HepG2 (cell line): Measurements from ENCODE around the gene HSPB7. TPM values are rescaled to one million over a fixed set of nuclear protein-coding genes. Genes with fewer than 3 reads are reported as not detected.

Source experiments
- ATAC-seq: fragments of 200-7000 bp; cut with Tn5 transposase; 3 replicates; pipeline ENCODE4 v1.9.1; 2020; ENCODE audit warnings: mild to moderate bottlenecking, moderate library complexity
- BruUV-seq: library from RNA; stranded (reverse); fragments of 400-500 nt; replicated peaks from 2 replicates; lab custom pipeline; 2021; lab: Mats Ljungman, UMichigan
- CTCF ChIA-PET: fragments of 300-600 bp; formaldehyde crosslinking; extraction: SDS; loops from one replicate; lab custom pipeline; 2021; ENCODE audit warnings: low total read pairs, inconsistent platforms, low intra/inter-chr PET ratio; lab: Yijun Ruan, JAX
- POLR2A ChIA-PET: fragments of 350-600 bp; sonication (Branson Sonifier 250); formaldehyde crosslinking; loops from one replicate; lab custom pipeline; 2020; ENCODE audit warnings: antibody characterized with exemption, inconsistent platforms; lab: Yijun Ruan, JAX
- DNase-seq: peaks from one replicate; pipeline ENCODE4 v3.0.0-alpha.2; 2015; ENCODE audit warnings: low spot score
- FAIRE-seq: peaks from 3 replicates; lab custom pipeline; 2011; peaks lifted over from hg19 to GRCh38; lab: Jason Lieb, UNC
- H2AFZ ChIP-seq: one replicate; pipeline ENCODE4 v1.6.1; 2011; ENCODE audit warnings: low read length, inconsistent platforms
- H3K27ac ChIP-seq: fragments of 300-600 bp; 3 replicates; pipeline ENCODE4 v1.8.0; 2011; ENCODE audit warnings: mixed run types, mild to moderate bottlenecking, mixed read lengths, low read length, inconsistent platforms; ENCODE audit not compliant: insufficient read depth; ENCODE audit errors: extremely low read length
- H3K27me3 ChIP-seq, 2 experiments: fragments of 200-600 bp in 1 of 2; 2 replicates in 1 of 2; 3 replicates in 1 of 2; pipeline versions ENCODE4 v1.6.0 to v1.8.0; 2011; ENCODE audit warnings: low read length in 2 of 2, mild to moderate bottlenecking in 2 of 2, moderate library complexity in 2 of 2, inconsistent platforms in 1 of 2; ENCODE audit not compliant: insufficient read depth in 2 of 2, control insufficient read depth in 1 of 2
- H3K36me3 ChIP-seq, 2 experiments: fragments of 200-600 bp in 1 of 2; replicated peaks in 1 of 2; 2 replicates in 1 of 2; 3 replicates in 1 of 2; pipeline versions ENCODE4 v1.5.1 to v1.8.0; 2011; ENCODE audit warnings: low read length in 2 of 2, inconsistent platforms in 1 of 2; ENCODE audit not compliant: insufficient read depth in 2 of 2, control insufficient read depth in 1 of 2
- H3K4me1 ChIP-seq: 2 replicates; pipeline ENCODE4 v1.5.1; 2012; ENCODE audit warnings: low read length, inconsistent platforms; ENCODE audit not compliant: insufficient read depth
- H3K4me2 ChIP-seq: 2 replicates; pipeline ENCODE4 v1.6.0; 2011; ENCODE audit warnings: low read depth, low read length, inconsistent platforms
- H3K4me3 ChIP-seq, 3 experiments: fragments of 200-600 bp in 1 of 3; sonication (generic), shearing (Covaris generic) in 1 of 3; replicated peaks in 1 of 3; 2 replicates each; pipeline ENCODE4 v1.5.1; 2011 to 2016; ENCODE audit warnings: low read length in 3 of 3, inconsistent platforms in 2 of 3, low read depth in 2 of 3, mild to moderate bottlenecking in 2 of 3, control low read depth in 1 of 3, mixed read lengths in 1 of 3; ENCODE audit not compliant: insufficient read depth in 1 of 3
- H3K79me2 ChIP-seq: one replicate; pipeline ENCODE4 v1.6.1; 2011; ENCODE audit warnings: low read length, inconsistent platforms; ENCODE audit not compliant: insufficient read depth
- H3K9ac ChIP-seq: 2 replicates; pipeline ENCODE4 v1.6.0; 2011; ENCODE audit warnings: mild to moderate bottlenecking, low read depth, low read length, inconsistent platforms; ENCODE audit not compliant: insufficient read depth
- H3K9me3 ChIP-seq: 2 replicates; pipeline ENCODE4 v1.5.1; 2012; ENCODE audit warnings: mild to moderate bottlenecking, low read length
- H4K20me1 ChIP-seq: 2 replicates; pipeline ENCODE4 v1.6.0; 2011; ENCODE audit warnings: inconsistent platforms, mild to moderate bottlenecking, low read length, moderate library complexity; ENCODE audit not compliant: insufficient read depth
- ARNTL ChIP-seq: sonication (generic); formaldehyde crosslinking; IDR thresholded peaks from 2 replicates; pipeline ENCODE4 v1.4.0; 2020; ENCODE audit warnings: mild to moderate bottlenecking, missing genetic modification reagents
- BORCS8-MEF2B ChIP-seq: sonication (generic); formaldehyde crosslinking; IDR thresholded peaks from 2 replicates; pipeline ENCODE4 v1.8.0; 2022; ENCODE audit warnings: mild to moderate bottlenecking, missing genetic modification reagents
- JARID2 ChIP-seq: sonication (generic); formaldehyde crosslinking; IDR thresholded peaks from 2 replicates; pipeline ENCODE4 v1.8.1; 2023; ENCODE audit warnings: missing genetic modification reagents, inconsistent platforms; ENCODE audit not compliant: insufficient replicate concordance
- JUND ChIP-seq: sonication (generic); formaldehyde crosslinking; IDR thresholded peaks from 2 replicates; pipeline ENCODE4 v1.8.0; 2022; ENCODE audit warnings: mild to moderate bottlenecking, missing genetic modification reagents
- MATR3 ChIP-seq: sonication (generic); formaldehyde crosslinking; IDR thresholded peaks from 2 replicates; pipeline ENCODE4 v1.4.0; 2020; ENCODE audit warnings: missing genetic modification reagents
- NFE2L2 ChIP-seq: fragments of 150-350 bp; IDR thresholded peaks from 2 replicates; pipeline ENCODE4 v1.6.1; 2014; ENCODE audit warnings: low read length
- NFIC ChIP-seq: IDR thresholded peaks from 2 replicates; pipeline ENCODE4 v1.6.1; 2012; ENCODE audit warnings: mild to moderate bottlenecking, low read length, inconsistent platforms
- PTBP1 ChIP-seq: fragments of 200-400 bp; formaldehyde crosslinking; IDR thresholded peaks from 2 replicates; pipeline ENCODE4 v1.6.1; 2018; ENCODE audit warnings: low read length, low read depth; ENCODE audit not compliant: poor library complexity, severe bottlenecking
- SNRNP70 ChIP-seq: fragments of 200-400 bp; formaldehyde crosslinking; IDR thresholded peaks from 2 replicates; pipeline ENCODE4 v1.6.1; 2017; ENCODE audit warnings: mild to moderate bottlenecking, low read depth, low read length, moderate library complexity
- ZNF567 ChIP-seq: sonication (generic); formaldehyde crosslinking; IDR thresholded peaks from 2 replicates; pipeline ENCODE4 v1.8.1; 2023; ENCODE audit warnings: mild to moderate bottlenecking, missing genetic modification reagents, borderline replicate concordance
- WGBS: methylation state at CpG from one replicate; pipeline ENCODE4 v1.1.6; 2017; ENCODE audit warnings: low lambda C conversion rate; 5-methylcytosine and 5-hydroxymethylcytosine counted together
- in situ Hi-C: cut with HindIII; loops from 2 replicates; pipeline ENCODE4 v1.10.0; 2017; ENCODE audit warnings: low pct_unique_long_range_greater_than_20kb; ENCODE audit not compliant: extremely low pct_ligation_motif_present
- intact Hi-C: fragments of 100-400 bp; cut with micrococcal nuclease; formaldehyde crosslinking; loops from one replicate; pipeline ENCODE4 v1.10.0; 2022; ENCODE audit not compliant: unreplicated experiment
- polyA plus RNA-seq, 8 experiments: library from polyadenylated mRNA; depleted of rRNA in 3 of 8; stranded (reverse) in 7 of 8; unstranded in 1 of 8; fragments of >200 nt; fragmentation: Illumina TruSeq in 4 of 8; extraction: Trizol in 4 of 8; gene quantifications; 2 replicates each; pipeline versions ENCODE4 v1.2.1 to v1.2.3, GENCODE V29; 2011 to 2016; ENCODE audit warnings: low read depth in 4 of 8, missing spikeins in 1 of 8, mixed read lengths in 1 of 8; ENCODE audit not compliant: insufficient read depth in 1 of 8
- total RNA-seq, 5 experiments: library from RNA; depleted of rRNA; stranded (reverse); fragments of >200 nt; fragmentation: Illumina TruSeq; extraction: Trizol; gene quantifications; 2 replicates each; pipeline ENCODE4 v1.2.3, GENCODE V29; 2016; ENCODE audit warnings: low read depth in 1 of 5
- TF ChIP-seq, protein P1 (sequence below): sonication (generic); formaldehyde crosslinking; IDR thresholded peaks from 2 replicates; pipeline ENCODE4 v1.4.0; 2020; ENCODE audit warnings: mild to moderate bottlenecking, missing genetic modification reagents
- TF ChIP-seq, protein P2 (sequence below): sonication (generic); formaldehyde crosslinking; IDR thresholded peaks from 2 replicates; pipeline ENCODE4 v1.8.1; 2023; ENCODE audit warnings: mild to moderate bottlenecking, missing genetic modification reagents
- TF ChIP-seq, protein P3 (sequence below): sonication (generic); formaldehyde crosslinking; IDR thresholded peaks from 2 replicates; pipeline ENCODE4 v1.4.0; 2020; ENCODE audit warnings: mild to moderate bottlenecking, missing genetic modification reagents
- TF ChIP-seq, protein P4 (sequence below): IDR thresholded peaks from 2 replicates; pipeline ENCODE4 v1.4.0; 2020; ENCODE audit warnings: mild to moderate bottlenecking, missing genetic modification reagents
- TF ChIP-seq, protein P5 (sequence below): IDR thresholded peaks from 2 replicates; pipeline ENCODE4 v1.6.1; 2016

HSPB7 gene
- total and polyA plus RNA-seq, 2 of the 13 experiments (the other 11 are each of a cell fraction or from before 2014, with no cell fraction given): 0.20 TPM; not detected in 1

DNA sequence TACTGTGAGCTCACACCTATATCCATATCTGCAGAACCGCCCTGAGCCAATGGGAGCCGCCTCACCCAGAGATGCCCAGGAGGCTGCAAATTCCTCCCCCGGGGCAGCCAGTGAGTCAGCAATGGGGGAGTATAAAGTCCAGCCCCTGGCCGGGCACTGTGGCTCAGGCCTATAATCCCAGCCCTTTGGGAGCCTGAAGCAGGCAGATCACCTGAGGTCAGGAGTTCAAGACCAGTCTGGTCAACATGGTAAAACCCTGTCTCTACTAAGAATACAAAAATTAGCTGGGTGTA, 20.7 kb upstream of the HSPB7 start:
- intact Hi-C loops (no loop called here), in situ Hi-C loops (no loop called here)
- ChIA-PET POLR2A (no interaction called here), CTCF (no interaction called here)
- WGBS: 0% methylated on average over 4 of the region's 4 CpGs
- H2AFZ ChIP-seq: no peak overlapping the region
- FAIRE-seq: no peak
- no peaks in the 10 kb centered on the region for H3K9me3 ChIP-seq
- no peaks in the 10 kb centered on the region for H3K79me2 ChIP-seq
- H3K27me3 ChIP-seq: peaks cover 10 to 28% of the 10 kb centered on the region in 2 experiments; a peak in 4 of 5 replicates
- H3K27ac ChIP-seq: no peak overlapping the region
- H3K4me2 ChIP-seq: no peak overlapping the region
- peak; percentile 55 for ATAC-seq
- BruUV-seq: no TSS peak
- peak; percentile 62 for DNase-seq
- H4K20me1 ChIP-seq: no peaks in the 10 kb centered on the region
- no peaks in the 10 kb centered on the region for H3K4me1 ChIP-seq
- H3K36me3 ChIP-seq: no peaks in the 10 kb centered on the region
- no peak overlapping the region for H3K4me3 ChIP-seq
- no peak overlapping the region for H3K9ac ChIP-seq
- TF ChIP-seq, protein P1, sequence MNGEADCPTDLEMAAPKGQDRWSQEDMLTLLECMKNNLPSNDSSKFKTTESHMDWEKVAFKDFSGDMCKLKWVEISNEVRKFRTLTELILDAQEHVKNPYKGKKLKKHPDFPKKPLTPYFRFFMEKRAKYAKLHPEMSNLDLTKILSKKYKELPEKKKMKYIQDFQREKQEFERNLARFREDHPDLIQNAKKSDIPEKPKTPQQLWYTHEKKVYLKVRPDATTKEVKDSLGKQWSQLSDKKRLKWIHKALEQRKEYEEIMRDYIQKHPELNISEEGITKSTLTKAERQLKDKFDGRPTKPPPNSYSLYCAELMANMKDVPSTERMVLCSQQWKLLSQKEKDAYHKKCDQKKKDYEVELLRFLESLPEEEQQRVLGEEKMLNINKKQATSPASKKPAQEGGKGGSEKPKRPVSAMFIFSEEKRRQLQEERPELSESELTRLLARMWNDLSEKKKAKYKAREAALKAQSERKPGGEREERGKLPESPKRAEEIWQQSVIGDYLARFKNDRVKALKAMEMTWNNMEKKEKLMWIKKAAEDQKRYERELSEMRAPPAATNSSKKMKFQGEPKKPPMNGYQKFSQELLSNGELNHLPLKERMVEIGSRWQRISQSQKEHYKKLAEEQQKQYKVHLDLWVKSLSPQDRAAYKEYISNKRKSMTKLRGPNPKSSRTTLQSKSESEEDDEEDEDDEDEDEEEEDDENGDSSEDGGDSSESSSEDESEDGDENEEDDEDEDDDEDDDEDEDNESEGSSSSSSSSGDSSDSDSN (CRISPR knock-in tag): no peak
- TF ChIP-seq, protein P2, sequence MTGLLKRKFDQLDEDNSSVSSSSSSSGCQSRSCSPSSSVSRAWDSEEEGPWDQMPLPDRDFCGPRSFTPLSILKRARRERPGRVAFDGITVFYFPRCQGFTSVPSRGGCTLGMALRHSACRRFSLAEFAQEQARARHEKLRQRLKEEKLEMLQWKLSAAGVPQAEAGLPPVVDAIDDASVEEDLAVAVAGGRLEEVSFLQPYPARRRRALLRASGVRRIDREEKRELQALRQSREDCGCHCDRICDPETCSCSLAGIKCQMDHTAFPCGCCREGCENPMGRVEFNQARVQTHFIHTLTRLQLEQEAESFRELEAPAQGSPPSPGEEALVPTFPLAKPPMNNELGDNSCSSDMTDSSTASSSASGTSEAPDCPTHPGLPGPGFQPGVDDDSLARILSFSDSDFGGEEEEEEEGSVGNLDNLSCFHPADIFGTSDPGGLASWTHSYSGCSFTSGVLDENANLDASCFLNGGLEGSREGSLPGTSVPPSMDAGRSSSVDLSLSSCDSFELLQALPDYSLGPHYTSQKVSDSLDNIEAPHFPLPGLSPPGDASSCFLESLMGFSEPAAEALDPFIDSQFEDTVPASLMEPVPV (CRISPR knock-in tag): no peak
- TF ChIP-seq, protein P3, sequence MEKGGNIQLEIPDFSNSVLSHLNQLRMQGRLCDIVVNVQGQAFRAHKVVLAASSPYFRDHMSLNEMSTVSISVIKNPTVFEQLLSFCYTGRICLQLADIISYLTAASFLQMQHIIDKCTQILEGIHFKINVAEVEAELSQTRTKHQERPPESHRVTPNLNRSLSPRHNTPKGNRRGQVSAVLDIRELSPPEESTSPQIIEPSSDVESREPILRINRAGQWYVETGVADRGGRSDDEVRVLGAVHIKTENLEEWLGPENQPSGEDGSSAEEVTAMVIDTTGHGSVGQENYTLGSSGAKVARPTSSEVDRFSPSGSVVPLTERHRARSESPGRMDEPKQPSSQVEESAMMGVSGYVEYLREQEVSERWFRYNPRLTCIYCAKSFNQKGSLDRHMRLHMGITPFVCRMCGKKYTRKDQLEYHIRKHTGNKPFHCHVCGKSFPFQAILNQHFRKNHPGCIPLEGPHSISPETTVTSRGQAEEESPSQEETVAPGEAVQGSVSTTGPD: no peak
- TF ChIP-seq BORCS8-MEF2B (CRISPR knock-in tag) (no peak), ARNTL (CRISPR knock-in tag) (no peak), PTBP1 (no peak), JARID2 (CRISPR knock-in tag) (no peak), SNRNP70 (no peak), JUND (CRISPR knock-in tag) (0 out of 2 replicates have a peak, but pooled peaks have one; percentile 34), MATR3 (no peak), ZNF567 (no peak), NFIC (no peak), NFE2L2 (peak; percentile 26; the same call in 1 of the 2 replicates)
- TF ChIP-seq, protein P4, sequence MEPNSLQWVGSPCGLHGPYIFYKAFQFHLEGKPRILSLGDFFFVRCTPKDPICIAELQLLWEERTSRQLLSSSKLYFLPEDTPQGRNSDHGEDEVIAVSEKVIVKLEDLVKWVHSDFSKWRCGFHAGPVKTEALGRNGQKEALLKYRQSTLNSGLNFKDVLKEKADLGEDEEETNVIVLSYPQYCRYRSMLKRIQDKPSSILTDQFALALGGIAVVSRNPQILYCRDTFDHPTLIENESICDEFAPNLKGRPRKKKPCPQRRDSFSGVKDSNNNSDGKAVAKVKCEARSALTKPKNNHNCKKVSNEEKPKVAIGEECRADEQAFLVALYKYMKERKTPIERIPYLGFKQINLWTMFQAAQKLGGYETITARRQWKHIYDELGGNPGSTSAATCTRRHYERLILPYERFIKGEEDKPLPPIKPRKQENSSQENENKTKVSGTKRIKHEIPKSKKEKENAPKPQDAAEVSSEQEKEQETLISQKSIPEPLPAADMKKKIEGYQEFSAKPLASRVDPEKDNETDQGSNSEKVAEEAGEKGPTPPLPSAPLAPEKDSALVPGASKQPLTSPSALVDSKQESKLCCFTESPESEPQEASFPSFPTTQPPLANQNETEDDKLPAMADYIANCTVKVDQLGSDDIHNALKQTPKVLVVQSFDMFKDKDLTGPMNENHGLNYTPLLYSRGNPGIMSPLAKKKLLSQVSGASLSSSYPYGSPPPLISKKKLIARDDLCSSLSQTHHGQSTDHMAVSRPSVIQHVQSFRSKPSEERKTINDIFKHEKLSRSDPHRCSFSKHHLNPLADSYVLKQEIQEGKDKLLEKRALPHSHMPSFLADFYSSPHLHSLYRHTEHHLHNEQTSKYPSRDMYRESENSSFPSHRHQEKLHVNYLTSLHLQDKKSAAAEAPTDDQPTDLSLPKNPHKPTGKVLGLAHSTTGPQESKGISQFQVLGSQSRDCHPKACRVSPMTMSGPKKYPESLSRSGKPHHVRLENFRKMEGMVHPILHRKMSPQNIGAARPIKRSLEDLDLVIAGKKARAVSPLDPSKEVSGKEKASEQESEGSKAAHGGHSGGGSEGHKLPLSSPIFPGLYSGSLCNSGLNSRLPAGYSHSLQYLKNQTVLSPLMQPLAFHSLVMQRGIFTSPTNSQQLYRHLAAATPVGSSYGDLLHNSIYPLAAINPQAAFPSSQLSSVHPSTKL: peak; percentile 30; the same call in 1 of the 2 replicates
- TF ChIP-seq, protein P5, sequence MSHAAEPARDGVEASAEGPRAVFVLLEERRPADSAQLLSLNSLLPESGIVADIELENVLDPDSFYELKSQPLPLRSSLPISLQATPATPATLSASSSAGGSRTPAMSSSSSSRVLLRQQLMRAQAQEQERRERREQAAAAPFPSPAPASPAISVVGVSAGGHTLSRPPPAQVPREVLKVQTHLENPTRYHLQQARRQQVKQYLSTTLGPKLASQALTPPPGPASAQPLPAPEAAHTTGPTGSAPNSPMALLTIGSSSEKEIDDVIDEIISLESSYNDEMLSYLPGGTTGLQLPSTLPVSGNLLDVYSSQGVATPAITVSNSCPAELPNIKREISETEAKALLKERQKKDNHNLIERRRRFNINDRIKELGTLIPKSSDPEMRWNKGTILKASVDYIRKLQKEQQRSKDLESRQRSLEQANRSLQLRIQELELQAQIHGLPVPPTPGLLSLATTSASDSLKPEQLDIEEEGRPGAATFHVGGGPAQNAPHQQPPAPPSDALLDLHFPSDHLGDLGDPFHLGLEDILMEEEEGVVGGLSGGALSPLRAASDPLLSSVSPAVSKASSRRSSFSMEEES: no peak
